GM23338 (cell line): ENCODE measurements around the gene MAPK7.
A peak's percentile ranks its signal among the peaks of the same experiment; 100 is the strongest.

Experiments
- CTCF ChIP-seq, 2 experiments: fragments of 200-600 bp in 1 of 2; sonication (generic) in 1 of 2; conservative IDR thresholded peaks; 2 replicates each; pipeline versions ENCODE4 v1.5.1 to v1.6.1; 2016 to 2017; ENCODE audit warnings: antibody characterized with exemption in 2 of 2, low read depth in 2 of 2, mild to moderate bottlenecking in 2 of 2, moderate library complexity in 1 of 2
- ETS1 ChIP-seq: IDR thresholded peaks from 2 replicates; pipeline ENCODE4 v1.6.1; 2016; ENCODE audit warnings: antibody characterized with exemption
- EZH2 ChIP-seq: fragments of 200-600 bp; sonication (generic); IDR thresholded peaks from one replicate; pipeline ENCODE4 v1.8.0; 2017; ENCODE audit warnings: antibody characterized with exemption, mild to moderate bottlenecking, low read depth; ENCODE audit not compliant: unreplicated experiment
- EZH2phosphoT487 ChIP-seq: fragments of 200-600 bp; sonication (generic); IDR thresholded peaks from one replicate; pipeline ENCODE4 v1.8.1; 2018; ENCODE audit warnings: antibody characterized with exemption; ENCODE audit not compliant: unreplicated experiment
- POLR2AphosphoS5 ChIP-seq: IDR thresholded peaks from 2 replicates; pipeline ENCODE4 v1.6.1; 2016; ENCODE audit warnings: antibody characterized with exemption, low read depth
- REST ChIP-seq: IDR thresholded peaks from one replicate; pipeline ENCODE4 v1.6.1; 2018; ENCODE audit warnings: antibody characterized with exemption; ENCODE audit not compliant: unreplicated experiment
- ZNF331 ChIP-seq: fragments of 250-450 bp; sonication (Bioruptor Pico); IDR thresholded peaks from 2 replicates; pipeline ENCODE4 v1.5.0; 2020; ENCODE audit warnings: low read depth, mild to moderate bottlenecking, moderate library complexity

- TF ChIP-seq CTCF (conservative IDR thresholded peaks at IDR 0.05; ENCODE audit: low read depth in 2 of 2) (no peak), EZH2 (no peak), REST (peak; percentile 73), ETS1 (peak; percentile 55), EZH2phosphoT487 (no peak), ZNF331 (no peak), POLR2AphosphoS5 (peak; percentile 83)
Measured at GRCh38 chr17:19377602-19378415, 489 bp upstream of the MAPK7 start.
